ENCODE measurements around the gene NOS1AP.
"Not testable (repeated sequence)": the region's sequence is repeated elsewhere in the genome, so short reads cannot be mapped to it uniquely, and the experiment has no call there.

Gene NOS1AP

GRCh38 chr1:162389021-162389818, 319.7 kb downstream of the NOS1AP start:
- in situ Hi-C loops (cut with MboI; ENCODE audit: low sequenced_read_pairs) = no loop called here

GRCh38 chr1:162389971-162390370, 320.5 kb downstream of the NOS1AP start:
- in situ Hi-C loops (cut with MboI; ENCODE audit: low sequenced_read_pairs) = no loop called here

- in situ Hi-C loops (cut with MboI; ENCODE audit: low sequenced_read_pairs) = no loop called here
Measured at GRCh38 chr1:162390396-162391185, 321.1 kb downstream of the NOS1AP start.

- in situ Hi-C loops (cut with MboI; ENCODE audit: low sequenced_read_pairs) = no loop called here
Measured at GRCh38 chr1:162391790-162392563, 322.5 kb downstream of the NOS1AP start.

GRCh38 chr1:162396201-162396906, 326.9 kb downstream of the NOS1AP start:
- in situ Hi-C loops (cut with MboI; ENCODE audit: low sequenced_read_pairs) = no loop called here

- in situ Hi-C loops (cut with MboI; ENCODE audit: low sequenced_read_pairs) = no loop called here
Measured at GRCh38 chr1:162397039-162397448, 327.6 kb downstream of the NOS1AP start.

GRCh38 chr1:162397943-162398560, 328.6 kb downstream of the NOS1AP start:
- in situ Hi-C loops (cut with MboI; ENCODE audit: low sequenced_read_pairs) = no loop called here

- in situ Hi-C loops (cut with MboI; ENCODE audit: low sequenced_read_pairs) = no loop called here
Measured at GRCh38 chr1:162398999-162399580, 329.6 kb downstream of the NOS1AP start.

- in situ Hi-C loops (cut with MboI; ENCODE audit: low sequenced_read_pairs) = no loop called here
Measured at GRCh38 chr1:162400790-162401355, 331.4 kb downstream of the NOS1AP start.

GRCh38 chr1:162404550-162405160, 335.2 kb downstream of the NOS1AP start:
- in situ Hi-C loops (cut with MboI; ENCODE audit: low sequenced_read_pairs) = no loop called here

GRCh38 chr1:162405800-162406199, 336.3 kb downstream of the NOS1AP start:
- in situ Hi-C loops (cut with MboI; ENCODE audit: low sequenced_read_pairs) = no loop called here

GRCh38 chr1:162406811-162407210, 337.3 kb downstream of the NOS1AP start:
- in situ Hi-C loops (cut with MboI; ENCODE audit: low sequenced_read_pairs) = no loop called here

GRCh38 chr1:162407539-162407938, 338.0 kb downstream of the NOS1AP start:
- in situ Hi-C loops (cut with MboI; ENCODE audit: low sequenced_read_pairs) = no loop called here

GRCh38 chr1:162412002-162412401, 342.5 kb downstream of the NOS1AP start, which contains the start of gene SH2D1B:
Gene SH2D1B (minus strand): TSS chr1:162412136. CDS start chr1:162412016, 120 bp downstream.
- in situ Hi-C loops (cut with MboI; ENCODE audit: low sequenced_read_pairs) = no loop called here

- in situ Hi-C loops (cut with MboI; ENCODE audit: low sequenced_read_pairs) = no loop called here
Measured at GRCh38 chr1:162416215-162416614, 346.7 kb downstream of the NOS1AP start.

GRCh38 chr1:162416909-162417308, 347.4 kb downstream of the NOS1AP start:
- in situ Hi-C loops (cut with MboI; ENCODE audit: low sequenced_read_pairs) = no loop called here

GRCh38 chr1:162417650-162418049, 348.2 kb downstream of the NOS1AP start:
- in situ Hi-C loops (cut with MboI; ENCODE audit: low sequenced_read_pairs) = no loop called here

GRCh38 chr1:162418584-162418983, 349.1 kb downstream of the NOS1AP start:
- in situ Hi-C loops (cut with MboI; ENCODE audit: low sequenced_read_pairs) = not testable (repeated sequence)

GRCh38 chr1:162419450-162419931, 350.0 kb downstream of the NOS1AP start:
- in situ Hi-C loops (cut with MboI; ENCODE audit: low sequenced_read_pairs) = not testable (repeated sequence)
